Activated CD8-positive, alpha-beta memory T cell treated with anti-CD3 and anti-CD28 coated beads for 48 hours (primary cell): ENCODE data around the gene PITRM1.
"Not testable (repeated sequence)": the region's sequence is repeated elsewhere in the genome, so short reads cannot be mapped to it uniquely, and the experiment has no call there.

Experiments
- DNase-seq, 3 experiments: peaks; one replicate each; pipeline ENCODE4 v3.0.0-alpha.2; 2020; ENCODE audit warnings: low read depth in 2 of 3, low spot score in 2 of 3

PITRM1 gene

DNA sequence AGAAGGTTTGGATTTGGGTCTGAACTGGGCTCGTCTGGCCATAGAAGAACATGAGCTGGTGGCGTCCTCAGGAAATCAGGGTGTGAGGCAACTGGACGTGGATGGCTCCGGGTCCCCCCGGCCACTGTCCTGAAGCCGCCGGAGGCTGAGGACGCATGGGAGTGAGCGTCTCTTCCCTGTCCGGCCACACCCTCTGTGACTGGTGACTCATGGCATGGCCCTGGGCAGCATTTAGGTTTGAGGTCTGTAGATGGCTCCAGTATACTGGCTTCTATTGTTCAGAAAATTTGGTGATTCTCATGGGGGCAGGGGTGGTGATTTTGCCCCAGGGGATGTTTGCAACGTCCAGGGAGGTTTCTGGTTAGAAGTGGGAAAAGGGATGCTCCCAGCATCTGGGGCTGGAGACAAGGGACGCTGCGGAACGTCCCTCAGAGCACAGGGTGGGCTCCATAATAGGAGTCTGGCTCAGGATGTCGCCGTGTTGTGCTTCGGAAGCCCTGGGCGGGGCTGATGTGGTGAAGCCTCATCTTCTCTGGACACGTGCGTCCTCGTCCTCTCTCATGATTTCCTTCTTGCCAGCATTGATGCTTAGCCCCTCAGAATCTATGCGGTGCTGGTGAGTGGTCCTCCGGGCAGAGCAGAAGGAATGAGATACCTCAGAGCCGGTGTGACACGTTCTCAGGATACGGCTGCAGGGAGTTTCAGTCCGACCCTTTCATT, 49.9 kb downstream of the PITRM1 start:
- no peak for DNase-seq

GRCh38 chr10:3122034-3122433, 50.5 kb downstream of the PITRM1 start:
- DNase-seq: no peak

DNA sequence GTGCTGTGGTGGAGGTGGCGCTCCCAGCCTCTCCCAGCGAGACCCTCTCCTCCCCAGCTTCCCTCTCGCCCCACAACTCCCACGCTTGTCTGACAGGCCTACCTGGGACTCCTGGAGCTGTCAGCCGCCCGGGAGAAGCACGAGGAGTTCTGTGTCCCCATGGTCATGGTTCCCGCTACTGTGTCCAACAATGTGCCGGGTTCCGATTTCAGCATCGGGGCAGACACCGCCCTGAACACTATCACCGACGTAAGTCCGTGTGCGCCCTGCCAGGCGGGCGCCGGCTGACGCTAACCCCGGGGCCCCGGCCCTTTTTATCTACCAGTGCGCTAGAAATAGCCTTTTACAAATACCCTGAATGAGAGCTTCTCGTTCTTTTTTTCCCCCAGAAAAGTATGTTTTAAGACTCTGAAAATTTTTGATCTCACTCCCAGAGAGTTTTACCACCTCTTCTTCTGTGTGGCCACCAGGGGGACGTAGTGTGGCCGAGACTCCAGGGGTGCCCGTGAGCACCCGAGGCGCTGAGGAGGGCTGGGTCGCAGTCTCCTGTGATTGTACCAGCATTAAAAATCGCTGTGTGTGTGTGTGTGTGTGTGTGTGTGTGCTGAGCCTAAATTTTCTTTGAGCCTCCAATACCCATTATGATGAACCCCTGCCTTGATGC, 52.7 kb downstream of the PITRM1 start:
- no peak for DNase-seq

GRCh38 chr10:3118641-3119091, 53.9 kb downstream of the PITRM1 start:
- DNase-seq: no peak

DNA sequence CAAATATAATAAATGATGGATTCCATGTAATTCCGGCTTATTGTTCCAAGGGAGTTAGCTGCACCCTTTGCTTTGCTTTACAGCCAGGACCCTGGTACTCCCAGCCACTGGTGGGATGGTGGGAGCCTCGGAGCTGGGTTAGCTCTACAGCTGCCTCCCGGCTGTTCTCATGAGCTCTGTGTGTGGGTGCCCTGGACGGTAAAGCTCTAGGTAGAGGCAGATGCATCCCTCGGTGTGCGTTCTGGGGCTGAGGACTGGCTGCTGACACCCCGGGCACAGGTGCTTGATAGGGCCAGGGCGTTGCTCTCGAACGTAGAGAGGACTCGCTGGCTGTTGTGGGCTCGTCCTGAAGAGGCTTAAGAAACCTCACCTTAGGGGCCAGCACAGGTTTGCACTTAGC, 55.1 kb downstream of the PITRM1 start:
- DNase-seq: no peak

GRCh38 chr10:3116508-3117100, 56.0 kb downstream of the PITRM1 start:
- no peak for DNase-seq

DNA sequence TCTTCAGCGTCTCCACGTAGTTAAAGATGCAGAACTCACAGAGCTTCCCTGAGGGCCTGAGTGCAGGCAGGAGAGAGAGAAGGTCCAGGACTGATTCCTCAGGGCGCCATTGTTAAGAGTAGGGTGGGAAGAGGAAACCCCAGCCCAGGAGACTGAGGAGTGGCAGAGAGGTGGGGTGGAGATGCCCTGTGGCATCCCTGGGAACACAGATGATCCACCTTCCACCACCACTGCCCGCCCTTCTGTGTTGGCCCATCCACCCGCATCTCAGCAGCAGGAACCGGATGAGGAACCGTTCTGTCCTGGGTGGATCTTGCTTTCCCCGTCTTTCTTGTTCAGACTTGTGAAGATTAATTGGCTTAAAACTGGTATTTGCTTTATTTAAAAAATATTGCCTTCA, 56.9 kb downstream of the PITRM1 start:
- DNase-seq: no peak

DNA sequence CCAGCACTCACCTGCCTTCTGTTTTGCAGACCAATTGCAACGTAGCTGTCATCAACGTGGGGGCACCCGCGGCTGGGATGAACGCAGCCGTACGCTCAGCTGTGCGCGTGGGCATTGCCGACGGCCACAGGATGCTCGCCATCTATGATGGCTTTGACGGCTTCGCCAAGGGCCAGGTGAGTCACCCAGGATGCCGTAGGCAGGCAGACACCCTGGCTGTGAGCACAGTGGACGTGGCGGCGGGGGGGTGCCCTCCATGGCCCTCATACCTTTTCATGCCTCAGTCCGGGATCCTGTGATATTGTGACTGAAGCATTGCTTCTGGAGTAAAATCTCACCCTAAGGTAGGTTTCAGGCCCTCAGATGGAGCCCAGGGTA, 59.2 kb downstream of the PITRM1 start:
- DNase-seq: no peak

- no peak for DNase-seq
Observed at GRCh38 chr10:3111621-3112163, 60.9 kb downstream of the PITRM1 start.

GRCh38 chr10:3110782-3111620, 61.6 kb downstream of the PITRM1 start:
- DNase-seq: no peak

GRCh38 chr10:3109633-3110032, 62.9 kb downstream of the PITRM1 start:
- DNase-seq: no peak

DNA sequence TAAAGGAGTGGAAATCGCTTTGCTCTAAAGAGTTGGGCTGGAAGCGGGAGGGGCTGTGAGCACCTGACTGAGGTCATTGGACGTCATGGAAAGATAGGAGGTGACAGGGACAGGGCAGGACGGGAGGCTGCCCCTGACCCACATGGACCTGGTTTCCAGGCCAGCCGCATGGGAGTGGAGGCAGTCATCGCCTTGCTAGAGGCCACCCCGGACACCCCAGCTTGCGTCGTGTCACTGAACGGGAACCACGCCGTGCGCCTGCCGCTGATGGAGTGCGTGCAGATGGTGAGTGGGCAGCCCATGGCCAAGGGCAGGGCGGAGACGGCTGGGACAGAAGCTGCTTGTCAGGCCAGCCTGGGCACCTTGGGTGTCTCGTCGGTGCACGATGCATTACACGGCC, 63.4 kb downstream of the PITRM1 start:
- no peak for DNase-seq

DNA sequence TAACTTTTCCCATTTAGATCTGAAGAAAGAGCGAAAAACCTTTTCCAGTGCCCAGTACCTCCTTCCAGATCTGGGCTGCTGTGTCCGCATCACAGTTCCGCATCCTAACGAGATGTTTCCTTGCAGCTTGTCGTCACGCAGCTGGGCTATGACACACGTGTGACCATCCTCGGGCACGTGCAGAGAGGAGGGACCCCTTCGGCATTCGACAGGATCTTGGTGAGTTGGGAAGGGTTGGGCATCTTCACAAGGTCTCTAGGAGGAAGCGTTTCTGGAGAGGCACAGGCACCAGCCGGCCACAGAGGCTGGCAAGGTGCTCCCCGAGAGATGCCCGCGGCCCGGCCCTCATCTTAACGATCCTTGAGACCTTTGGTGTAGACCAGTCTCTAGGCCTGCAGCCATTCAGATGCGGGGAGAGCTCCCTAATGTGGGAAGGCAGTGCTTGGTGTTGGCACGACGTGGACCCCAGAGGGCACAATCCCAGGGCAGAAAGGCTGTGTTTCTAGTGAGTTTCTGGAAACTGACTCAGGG, 63.9 kb downstream of the PITRM1 start:
- no peak for DNase-seq

DNA sequence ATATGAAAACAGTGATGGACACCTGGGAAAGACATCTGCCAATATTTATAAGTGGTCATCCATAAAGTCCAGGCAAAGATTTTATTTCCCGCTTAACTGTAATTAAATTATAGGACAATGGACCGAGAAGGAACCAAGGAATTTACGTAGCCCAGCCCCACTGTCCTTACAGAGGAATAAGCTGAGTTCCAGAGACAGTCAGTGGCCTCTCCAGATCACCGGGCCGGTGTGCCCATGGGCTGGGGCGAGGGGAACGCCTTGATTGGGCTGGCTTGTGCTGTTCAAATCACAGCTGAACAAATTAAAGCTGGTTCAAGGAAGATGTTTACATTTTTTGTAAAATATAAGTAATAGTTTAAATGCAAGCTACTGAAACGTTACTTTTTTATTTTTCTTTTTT, 64.5 kb downstream of the PITRM1 start:
- DNase-seq: no peak

DNA sequence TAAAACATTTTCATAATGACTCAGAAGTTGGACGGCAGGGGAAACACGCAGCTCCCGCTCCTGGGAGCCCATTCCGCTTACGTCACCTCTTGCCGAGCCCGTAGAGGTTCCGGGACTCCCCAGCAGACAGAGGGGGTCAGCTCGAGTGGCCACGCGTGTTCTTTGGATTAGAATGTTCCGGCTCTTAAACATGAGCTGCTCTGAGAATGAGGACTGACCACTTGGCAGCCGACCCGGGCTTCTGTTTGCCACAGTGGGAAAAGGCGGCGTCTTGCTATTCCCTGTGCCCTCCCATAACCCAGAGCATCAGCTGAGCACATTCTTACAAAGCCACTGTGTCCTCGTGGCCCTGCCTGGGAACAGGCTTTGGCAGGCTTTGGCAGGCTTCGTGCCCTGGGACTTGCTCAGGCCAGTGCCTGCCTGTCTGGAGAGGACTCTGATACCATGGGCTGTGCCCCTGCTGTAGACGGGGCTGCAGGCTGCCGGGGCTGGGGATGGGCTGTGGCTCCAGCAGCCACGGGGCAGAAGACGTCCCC, 65.1 kb downstream of the PITRM1 start:
- no peak for DNase-seq

DNA sequence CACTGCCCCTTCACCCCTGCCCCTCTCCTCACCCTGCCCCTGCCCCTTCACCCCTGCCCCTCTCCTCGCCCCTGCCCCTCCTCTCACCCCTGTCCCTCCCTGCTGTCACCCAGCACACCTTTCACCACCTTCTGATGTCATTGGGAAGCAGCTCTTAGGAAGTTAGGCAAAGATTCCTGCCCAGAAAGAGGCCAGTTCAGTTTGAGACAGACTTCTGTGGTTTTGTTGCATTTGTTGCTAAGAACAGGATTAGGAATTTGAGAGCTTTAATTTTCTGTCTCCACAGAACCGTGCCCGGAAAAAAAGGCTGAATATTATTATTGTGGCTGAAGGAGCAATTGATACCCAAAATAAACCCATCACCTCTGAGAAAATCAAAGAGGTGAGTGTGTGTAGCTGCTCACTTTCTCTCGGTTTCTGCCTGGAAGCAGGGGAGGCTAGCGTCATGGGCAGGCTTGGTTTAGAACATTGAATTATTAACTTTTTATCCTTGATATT, 65.6 kb downstream of the PITRM1 start:
- no peak for DNase-seq

GRCh38 chr10:3106328-3106727, 66.3 kb downstream of the PITRM1 start:
- DNase-seq: not testable (repeated sequence)

DNA sequence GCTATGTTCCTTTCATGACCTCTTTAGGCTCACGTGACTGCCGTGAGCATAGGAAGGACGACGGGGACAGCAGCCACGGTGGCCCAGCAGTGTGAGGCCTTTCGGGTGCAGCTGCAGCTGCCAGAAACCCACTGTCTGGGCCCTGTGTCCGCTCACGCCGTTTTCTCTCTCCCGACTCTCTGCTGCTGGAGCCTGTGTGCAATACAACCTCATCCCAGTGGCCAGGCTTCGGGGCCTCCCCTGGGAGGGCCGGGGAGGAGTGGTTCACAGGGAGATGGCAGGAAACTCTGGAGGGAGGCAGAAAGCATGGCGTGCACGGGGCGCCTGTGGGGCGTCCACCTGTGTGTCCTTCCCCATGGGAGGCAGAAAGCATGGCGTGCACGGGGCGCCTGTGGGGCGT, 66.7 kb downstream of the PITRM1 start:
- DNase-seq: no peak

DNA sequence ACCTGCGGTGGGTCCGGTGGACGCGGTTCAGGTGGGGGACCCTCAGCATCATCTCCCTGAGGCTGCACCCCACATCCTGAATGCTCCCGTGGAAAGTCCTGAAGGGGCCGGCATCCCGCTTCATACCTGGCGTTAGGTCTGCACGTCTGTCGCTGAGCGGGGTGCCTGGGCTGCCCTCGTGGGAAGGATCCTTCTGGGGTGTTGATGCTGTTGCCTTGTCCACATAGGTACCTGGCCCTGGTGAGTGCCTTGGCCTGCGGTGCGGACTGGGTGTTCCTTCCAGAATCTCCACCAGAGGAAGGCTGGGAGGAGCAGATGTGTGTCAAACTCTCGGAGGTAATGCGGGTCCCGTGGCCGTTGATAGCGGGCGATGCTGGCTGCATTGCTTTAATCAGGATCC, 67.4 kb downstream of the PITRM1 start:
- DNase-seq: no peak

DNA sequence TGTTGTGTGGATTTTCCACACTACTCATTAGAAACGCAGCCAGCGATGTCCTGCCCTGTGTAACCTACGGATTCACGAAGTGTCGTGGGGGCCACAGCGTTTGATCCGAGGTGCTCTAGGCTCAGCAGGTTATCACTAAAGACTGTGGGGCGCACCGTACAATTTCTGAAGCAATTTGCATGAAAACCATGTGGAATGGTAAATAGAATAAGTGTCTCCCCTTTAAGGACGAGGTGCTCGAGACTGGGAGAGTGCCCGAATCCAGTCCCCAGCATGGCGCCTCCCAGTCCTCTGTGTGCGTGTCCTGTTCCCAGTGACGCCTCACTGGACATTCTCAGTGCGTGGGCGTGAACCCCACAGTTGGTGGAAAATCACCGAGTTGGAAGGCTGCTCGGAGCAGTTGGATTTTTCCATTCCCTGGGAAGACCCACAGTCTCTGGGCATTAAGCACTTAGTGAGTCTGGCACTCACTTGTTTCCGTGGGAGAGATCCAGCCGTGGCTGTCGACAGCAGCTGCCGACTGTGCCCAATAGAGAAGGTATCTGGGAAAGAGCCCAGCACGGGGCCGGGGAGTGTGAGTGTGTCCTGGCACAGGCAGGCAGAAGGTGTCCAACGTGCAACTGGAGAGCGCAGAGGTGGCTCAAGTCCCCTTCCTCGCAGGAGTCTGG, 68.2 kb downstream of the PITRM1 start:
- DNase-seq: no peak
